GM21825 (cell line): ENCODE measurements around the gene SPIRE1.
"Not testable (repeated sequence)": the region's sequence is repeated elsewhere in the genome, so short reads cannot be mapped to it uniquely, and the experiment has no call there.

Experiments
- ATAC-seq: cut with Tn5 transposase; IDR thresholded peaks from one replicate; pipeline ENCODE4 v1.9.1; 2021; ENCODE audit warnings: mild to moderate bottlenecking, moderate library complexity; ENCODE audit not compliant: unreplicated experiment

SPIRE1 gene

GRCh38 chr18:12423393-12423792, 234.5 kb downstream of the SPIRE1 start:
- no peak for ATAC-seq

GRCh38 chr18:12422936-12423335, 235.0 kb downstream of the SPIRE1 start:
- ATAC-seq, result no peak

GRCh38 chr18:12421732-12422131, 236.2 kb downstream of the SPIRE1 start:
- ATAC-seq, result no peak

GRCh38 chr18:12420821-12421421, 237.0 kb downstream of the SPIRE1 start:
- no peak for ATAC-seq

- ATAC-seq, result no peak
These were observed 240.2 kb downstream of the SPIRE1 start for GRCh38 chr18:12417687-12418086.

- no peak for ATAC-seq
These were observed 241.7 kb downstream of the SPIRE1 start for GRCh38 chr18:12416098-12416729.

GRCh38 chr18:12411456-12411855, 246.5 kb downstream of the SPIRE1 start:
- ATAC-seq, result no peak

GRCh38 chr18:12410747-12411146, 247.2 kb downstream of the SPIRE1 start:
- ATAC-seq, result not testable (repeated sequence)

GRCh38 chr18:12410081-12410481, 247.8 kb downstream of the SPIRE1 start:
- no peak for ATAC-seq

- ATAC-seq, result no peak
These were observed 248.4 kb downstream of the SPIRE1 start for GRCh38 chr18:12409469-12409868.

GRCh38 chr18:12408247-12408869, 249.5 kb downstream of the SPIRE1 start:
- no peak for ATAC-seq

GRCh38 chr18:12406371-12407111, 251.4 kb downstream of the SPIRE1 start:
- no peak for ATAC-seq

GRCh38 chr18:12405066-12405465, 252.8 kb downstream of the SPIRE1 start:
- ATAC-seq, result no peak

- no peak for ATAC-seq
These were observed 254.1 kb downstream of the SPIRE1 start for GRCh38 chr18:12403601-12404506.

GRCh38 chr18:12401881-12402280, 256.0 kb downstream of the SPIRE1 start:
- no peak for ATAC-seq

GRCh38 chr18:12399231-12399630, 258.7 kb downstream of the SPIRE1 start:
- no peak for ATAC-seq

- ATAC-seq, result no peak
These were observed 259.3 kb downstream of the SPIRE1 start for GRCh38 chr18:12398625-12399024.

GRCh38 chr18:12397793-12398192, 260.1 kb downstream of the SPIRE1 start:
- ATAC-seq, result no peak

GRCh38 chr18:12397254-12397653, 260.7 kb downstream of the SPIRE1 start:
- ATAC-seq, result no peak
